GM18502 (cell line): Measurements from ENCODE around the gene SCO2.
"Not testable (repeated sequence)": the region's sequence is repeated elsewhere in the genome, so short reads cannot be mapped to it uniquely, and the experiment has no call there.

Experiments used
- ATAC-seq: cut with Tn5 transposase; IDR thresholded peaks from one replicate; pipeline ENCODE4 v1.9.1; 2021; ENCODE audit warnings: mild to moderate bottlenecking; ENCODE audit not compliant: unreplicated experiment, poor library complexity

SCO2 gene

GRCh38 chr22:50522208-50522805 lies 3.1 kb downstream of the SCO2 start:
- ATAC-seq: no peak

- ATAC-seq: no peak
Observed at GRCh38 chr22:50521710-50522109, 3.7 kb downstream of the SCO2 start.

GRCh38 chr22:50520826-50521453 lies 4.5 kb downstream of the SCO2 start:
- ATAC-seq: no peak

GRCh38 chr22:50520184-50520583 lies 5.2 kb downstream of the SCO2 start:
- ATAC-seq: not testable (repeated sequence)

GRCh38 chr22:50519151-50519550 lies 6.2 kb downstream of the SCO2 start:
- no peak for ATAC-seq

- ATAC-seq: no peak
Observed at GRCh38 chr22:50518606-50519005, 6.8 kb downstream of the SCO2 start.

GRCh38 chr22:50517495-50518260 lies 7.7 kb downstream of the SCO2 start:
- no peak for ATAC-seq

GRCh38 chr22:50516891-50517290 lies 8.5 kb downstream of the SCO2 start:
- no peak for ATAC-seq

GRCh38 chr22:50516068-50516467 lies 9.3 kb downstream of the SCO2 start:
- ATAC-seq: no peak

GRCh38 chr22:50513175-50513574 lies 12.2 kb downstream of the SCO2 start:
- ATAC-seq: no peak

GRCh38 chr22:50508897-50509296 lies 16.5 kb downstream of the SCO2 start:
- ATAC-seq: no peak

- peak; percentile 69 for ATAC-seq
Observed at GRCh38 chr22:50507991-50508884, 17.2 kb downstream of the SCO2 start, which contains the start of gene NCAPH2. NCAPH2 (plus strand) TSS chr22:50508224; CDS start chr22:50508338, 114 bp downstream.

- peak; percentile 59 for ATAC-seq
Observed at GRCh38 chr22:50507421-50507990, 17.9 kb downstream of the SCO2 start, which contains the start of gene LMF2. LMF2 (minus strand) TSS chr22:50507702; CDS start chr22:50507675, 27 bp downstream.

- ATAC-seq: peak; percentile 4
Observed at GRCh38 chr22:50506611-50507420, 18.6 kb downstream of the SCO2 start.

- ATAC-seq: no peak
Observed at GRCh38 chr22:50505776-50506610, 19.4 kb downstream of the SCO2 start.

- ATAC-seq: no peak
Observed at GRCh38 chr22:50505276-50505775, 20.1 kb downstream of the SCO2 start.

- ATAC-seq: no peak
Observed at GRCh38 chr22:50504369-50505211, 20.8 kb downstream of the SCO2 start.
